K562 (cell line): ENCODE results near the gene BBLN. TPM values are rescaled to one million over a fixed set of nuclear protein-coding genes. Genes with fewer than 3 reads are reported as not detected.

Source experiments
- CREM ChIP-seq: IDR thresholded peaks from 2 replicates; pipeline ENCODE4 v1.6.1; 2014; ENCODE audit warnings: antibody characterized with exemption, low read depth
- GMEB1 ChIP-seq: fragments of 250-450 bp; sonication (Bioruptor Pico); IDR thresholded peaks from 2 replicates; pipeline ENCODE4 v1.4.0; 2020; ENCODE audit warnings: mild to moderate bottlenecking
- HCFC1 ChIP-seq: IDR thresholded peaks from 2 replicates; pipeline ENCODE4 v1.6.1; 2012; ENCODE audit warnings: low read depth, low read length, improper control_type of control experiment
- HNRNPLL ChIP-seq: fragments of 200-400 bp; formaldehyde crosslinking; IDR thresholded peaks from 2 replicates; pipeline ENCODE4 v1.6.1; 2017; ENCODE audit warnings: low read length, low read depth, mild to moderate bottlenecking; ENCODE audit not compliant: poor library complexity, severe bottlenecking
- JUNB ChIP-seq: fragments of 450-650 bp; formaldehyde crosslinking; conservative IDR thresholded peaks from 2 replicates; pipeline ENCODE4 v1.4.0; 2020; ENCODE audit warnings: mild to moderate bottlenecking
- JUND ChIP-seq, 2 experiments: IDR thresholded peaks; 2 replicates in 1 of 2; 3 replicates in 1 of 2; pipeline ENCODE4 v1.6.1; 2011; ENCODE audit warnings: borderline replicate concordance in 2 of 2, low read depth in 2 of 2, low read length in 2 of 2, improper control_type of control experiment in 1 of 2, missing biosample characterization in 1 of 2, missing genetic modification characterization in 1 of 2, missing genetic modification reagents in 1 of 2
- PML ChIP-seq: IDR thresholded peaks from 2 replicates; pipeline ENCODE4 v1.6.1; 2012; ENCODE audit warnings: low read length, inconsistent platforms
- PTBP1 ChIP-seq: fragments of 200-400 bp; formaldehyde crosslinking; IDR thresholded peaks from 2 replicates; pipeline ENCODE4 v1.6.1; 2017; ENCODE audit warnings: low read depth, low read length
- RFX5 ChIP-seq: IDR thresholded peaks from 2 replicates; pipeline ENCODE4 v1.6.1; 2011; ENCODE audit warnings: low read depth, mild to moderate bottlenecking, improper control_type of control experiment, low read length
- SREBF2 ChIP-seq: sonication (generic); formaldehyde crosslinking; IDR thresholded peaks from 2 replicates; pipeline ENCODE4 v1.4.0; 2020; ENCODE audit warnings: mild to moderate bottlenecking, missing genetic modification reagents
- TSC22D4 ChIP-seq: fragments of 450-650 bp; IDR thresholded peaks from 2 replicates; pipeline ENCODE4 v1.6.1; 2016; ENCODE audit warnings: missing genetic modification characterization, missing biosample characterization, control low read depth
- YY1 ChIP-seq, 3 experiments: IDR thresholded peaks; 2 replicates each; pipeline ENCODE4 v1.6.1; 2011; ENCODE audit warnings: low read length in 2 of 3, mild to moderate bottlenecking in 2 of 3, moderate library complexity in 2 of 3, borderline replicate concordance in 1 of 3, control low read depth in 1 of 3, low read depth in 1 of 3; ENCODE audit not compliant: insufficient read depth in 3 of 3, insufficient replicate concordance in 2 of 3, control insufficient read depth in 1 of 3, insufficient read length in 1 of 3; ENCODE audit errors: extremely low read depth in 1 of 3
- ZHX1 ChIP-seq: fragments of 150-350 bp; conservative IDR thresholded peaks from 2 replicates; pipeline ENCODE4 v1.6.1; 2014; ENCODE audit warnings: low read length
- ZNF766 ChIP-seq: fragments of 200-800 bp; sonication (Bioruptor generic); conservative IDR thresholded peaks from 2 replicates; pipeline ENCODE4 v1.6.1; 2016; ENCODE audit warnings: missing genetic modification characterization, missing compliant biosample characterization
- polyA plus RNA-seq, 8 experiments: library from polyadenylated mRNA; depleted of rRNA in 4 of 8; stranded (reverse) in 5 of 8; unstranded in 3 of 8; fragments of >200 nt; fragmentation: Nextera tagmentation in 2 of 8; fragmentation: Illumina TruSeq in 1 of 8; extraction: Ambion mirVana in 2 of 8; extraction: Trizol in 1 of 8; gene quantifications; 2 replicates each; pipeline versions ENCODE4 v1.2.1 to v1.2.3, GENCODE V29; 2011 to 2014; ENCODE audit warnings: inconsistent platforms in 1 of 8, missing spikeins in 1 of 8
- total RNA-seq, 7 experiments: library from RNA; depleted of rRNA in 6 of 7; stranded (reverse); fragments of >200 nt in 6 of 7; fragmentation: Illumina TruSeq in 2 of 7; extraction: Trizol in 2 of 7; gene quantifications; 2 replicates each; pipeline versions ENCODE4 v1.2.1 to v1.2.3, GENCODE V29; 2011 to 2021; ENCODE audit warnings: low replicate concordance in 1 of 7
- TF ChIP-seq, protein P1 (sequence below): sonication (generic); formaldehyde crosslinking; IDR thresholded peaks from 2 replicates; pipeline ENCODE4 v1.8.0; 2022; ENCODE audit warnings: mild to moderate bottlenecking, missing genetic modification reagents, borderline replicate concordance
- TF ChIP-seq, protein P2 (sequence below): fragments of 450-650 bp; IDR thresholded peaks from 2 replicates; pipeline ENCODE4 v1.6.1; 2017; ENCODE audit warnings: antibody characterized with exemption

BBLN gene
- total and polyA plus RNA-seq, 9 of the 15 experiments (the other 6 are each of a cell fraction or from before 2014, with no cell fraction given): 4.2 to 331 (median 87.1) TPM

DNA sequence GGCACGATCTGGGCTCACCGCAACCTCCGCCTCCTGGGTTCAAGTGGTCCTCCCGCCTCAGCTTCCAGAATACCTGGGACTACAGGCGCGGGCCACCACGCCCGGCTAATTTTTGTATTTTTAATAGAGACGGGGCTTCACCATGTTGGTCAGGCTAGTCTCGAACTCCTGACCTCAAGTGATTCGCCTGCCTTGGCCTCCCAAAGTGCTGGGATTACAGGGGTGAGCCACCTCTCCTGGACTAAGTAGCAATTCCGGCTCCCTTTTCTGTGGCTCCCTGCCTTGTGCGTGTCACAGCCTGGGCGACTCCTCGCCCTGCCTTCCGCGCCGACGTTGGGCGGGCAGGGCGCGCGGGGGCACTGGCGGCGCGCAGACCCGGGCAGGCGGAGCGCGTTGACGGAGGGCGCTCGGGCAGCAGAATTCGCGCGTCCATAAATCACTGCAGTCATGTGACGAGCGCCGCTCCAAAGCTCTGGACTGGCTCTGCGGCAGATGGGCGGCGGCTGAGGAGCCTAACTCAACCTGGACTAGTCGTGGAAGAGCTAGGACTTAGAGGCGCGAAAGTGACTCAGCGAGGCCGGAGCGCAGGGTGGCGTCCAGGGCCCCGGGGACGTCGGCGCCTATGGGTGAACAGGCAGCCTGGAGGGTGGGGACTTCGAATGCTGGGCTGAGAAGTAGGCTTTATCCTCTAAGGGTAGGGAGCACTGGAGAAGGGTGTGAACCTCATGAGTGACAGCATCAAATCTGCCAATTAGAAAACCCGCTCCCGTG is 32.7 kb downstream of the BBLN start (continued):
- TF ChIP-seq SREBF2 (no peak), RFX5 (0 out of 2 replicates have a peak, but pooled peaks have one; percentile 30), PML (no peak), JUND (IDR thresholded peaks at IDR 0.05; ENCODE audit: borderline replicate concordance, low read depth, low read length) (peak; percentile 87), JUND (tag; IDR thresholded peaks at IDR 0.05; ENCODE audit: borderline replicate concordance, low read depth, low read length) (peak; percentile 76; the same call in 1 of the 3 replicates), PTBP1 (no peak), ZNF766 (CRISPR knock-in tag) (no peak), HCFC1 (peak; percentile 26; the same call in 1 of the 2 replicates), JUNB (CRISPR knock-in tag) (no peak), CREM (no peak), GMEB1 (CRISPR knock-in tag) (peak; percentile 87), TSC22D4 (no peak), ZHX1 (no peak), YY1 (IDR thresholded peaks at IDR 0.05; ENCODE audit: borderline replicate concordance in 1 of 3, control insufficient read depth in 1 of 3, extremely low read depth in 1 of 3, insufficient read depth in 3 of 3, insufficient read length in 1 of 3, insufficient replicate concordance in 2 of 3, low read depth in 1 of 3, low read length in 2 of 3) (peak in 2 of 3 experiments; percentile 55 to 62), HNRNPLL (peak; percentile 77)
- TF ChIP-seq, protein P1, sequence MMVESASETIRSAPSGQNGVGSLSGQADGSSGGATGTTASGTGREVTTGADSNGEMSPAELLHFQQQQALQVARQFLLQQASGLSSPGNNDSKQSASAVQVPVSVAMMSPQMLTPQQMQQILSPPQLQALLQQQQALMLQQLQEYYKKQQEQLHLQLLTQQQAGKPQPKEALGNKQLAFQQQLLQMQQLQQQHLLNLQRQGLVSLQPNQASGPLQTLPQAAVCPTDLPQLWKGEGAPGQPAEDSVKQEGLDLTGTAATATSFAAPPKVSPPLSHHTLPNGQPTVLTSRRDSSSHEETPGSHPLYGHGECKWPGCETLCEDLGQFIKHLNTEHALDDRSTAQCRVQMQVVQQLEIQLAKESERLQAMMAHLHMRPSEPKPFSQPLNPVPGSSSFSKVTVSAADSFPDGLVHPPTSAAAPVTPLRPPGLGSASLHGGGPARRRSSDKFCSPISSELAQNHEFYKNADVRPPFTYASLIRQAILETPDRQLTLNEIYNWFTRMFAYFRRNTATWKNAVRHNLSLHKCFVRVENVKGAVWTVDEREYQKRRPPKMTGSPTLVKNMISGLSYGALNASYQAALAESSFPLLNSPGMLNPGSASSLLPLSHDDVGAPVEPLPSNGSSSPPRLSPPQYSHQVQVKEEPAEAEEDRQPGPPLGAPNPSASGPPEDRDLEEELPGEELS (CRISPR knock-in tag): no peak
- TF ChIP-seq, protein P2, sequence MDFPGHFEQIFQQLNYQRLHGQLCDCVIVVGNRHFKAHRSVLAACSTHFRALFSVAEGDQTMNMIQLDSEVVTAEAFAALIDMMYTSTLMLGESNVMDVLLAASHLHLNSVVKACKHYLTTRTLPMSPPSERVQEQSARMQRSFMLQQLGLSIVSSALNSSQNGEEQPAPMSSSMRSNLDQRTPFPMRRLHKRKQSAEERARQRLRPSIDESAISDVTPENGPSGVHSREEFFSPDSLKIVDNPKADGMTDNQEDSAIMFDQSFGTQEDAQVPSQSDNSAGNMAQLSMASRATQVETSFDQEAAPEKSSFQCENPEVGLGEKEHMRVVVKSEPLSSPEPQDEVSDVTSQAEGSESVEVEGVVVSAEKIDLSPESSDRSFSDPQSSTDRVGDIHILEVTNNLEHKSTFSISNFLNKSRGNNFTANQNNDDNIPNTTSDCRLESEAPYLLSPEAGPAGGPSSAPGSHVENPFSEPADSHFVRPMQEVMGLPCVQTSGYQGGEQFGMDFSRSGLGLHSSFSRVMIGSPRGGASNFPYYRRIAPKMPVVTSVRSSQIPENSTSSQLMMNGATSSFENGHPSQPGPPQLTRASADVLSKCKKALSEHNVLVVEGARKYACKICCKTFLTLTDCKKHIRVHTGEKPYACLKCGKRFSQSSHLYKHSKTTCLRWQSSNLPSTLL: no peak
